ENCODE measurements around the gene WASF2.

GRCh38 chr1:27491748-27492700 is 2.1 kb upstream of the WASF2 start:
- TF ChIP-seq CTCF (IDR thresholded peaks at IDR 0.05): no peak
- TF ChIP-seq TEAD4 (CRISPR knock-in tag; IDR thresholded peaks at IDR 0.05): no peak
- no peak for TF ChIP-seq CBFB (CRISPR knock-in tag; IDR thresholded peaks at IDR 0.05; ENCODE audit: low read depth)
- TF ChIP-seq SMAD3 (CRISPR knock-in tag; IDR thresholded peaks at IDR 0.05; ENCODE audit: borderline replicate concordance): no peak
- no peak for TF ChIP-seq JAZF1 (CRISPR knock-in tag; IDR thresholded peaks at IDR 0.05)
- no peak for TF ChIP-seq IRF2 (CRISPR knock-in tag; IDR thresholded peaks at IDR 0.05; ENCODE audit: borderline replicate concordance, low read depth)

Measured in WTC11 (cell line).